Epithelial cell of proximal tubule (primary cell): ENCODE results near the gene RAP2B. TPM values are rescaled to one million over a fixed set of nuclear protein-coding genes. Genes with fewer than 3 reads are reported as not detected.
"Not testable (repeated sequence)": the region's sequence is repeated elsewhere in the genome, so short reads cannot be mapped to it uniquely, and the experiment has no call there.

Experiments
- DNase-seq: peaks from one replicate; pipeline ENCODE4 v3.0.0-alpha.2; 2011; ENCODE audit warnings: low read depth
- H3K4me3 ChIP-seq: 2 replicates; pipeline ENCODE4 v1.5.1; 2011; ENCODE audit warnings: low read depth, mild to moderate bottlenecking, low read length
- total RNA-seq: library from RNA; depleted of rRNA; stranded (reverse); fragments of >200 nt; gene quantifications from 2 replicates; pipeline ENCODE4 v1.2.3, GENCODE V29; 2015
- TF ChIP-seq, protein P1 (sequence below): conservative IDR thresholded peaks from 2 replicates; pipeline ENCODE4 v1.5.1; 2012; ENCODE audit warnings: low read depth, mild to moderate bottlenecking, low read length

Gene RAP2B
- total RNA-seq = 21.7 and 44.7 TPM in 2 replicates

DNA sequence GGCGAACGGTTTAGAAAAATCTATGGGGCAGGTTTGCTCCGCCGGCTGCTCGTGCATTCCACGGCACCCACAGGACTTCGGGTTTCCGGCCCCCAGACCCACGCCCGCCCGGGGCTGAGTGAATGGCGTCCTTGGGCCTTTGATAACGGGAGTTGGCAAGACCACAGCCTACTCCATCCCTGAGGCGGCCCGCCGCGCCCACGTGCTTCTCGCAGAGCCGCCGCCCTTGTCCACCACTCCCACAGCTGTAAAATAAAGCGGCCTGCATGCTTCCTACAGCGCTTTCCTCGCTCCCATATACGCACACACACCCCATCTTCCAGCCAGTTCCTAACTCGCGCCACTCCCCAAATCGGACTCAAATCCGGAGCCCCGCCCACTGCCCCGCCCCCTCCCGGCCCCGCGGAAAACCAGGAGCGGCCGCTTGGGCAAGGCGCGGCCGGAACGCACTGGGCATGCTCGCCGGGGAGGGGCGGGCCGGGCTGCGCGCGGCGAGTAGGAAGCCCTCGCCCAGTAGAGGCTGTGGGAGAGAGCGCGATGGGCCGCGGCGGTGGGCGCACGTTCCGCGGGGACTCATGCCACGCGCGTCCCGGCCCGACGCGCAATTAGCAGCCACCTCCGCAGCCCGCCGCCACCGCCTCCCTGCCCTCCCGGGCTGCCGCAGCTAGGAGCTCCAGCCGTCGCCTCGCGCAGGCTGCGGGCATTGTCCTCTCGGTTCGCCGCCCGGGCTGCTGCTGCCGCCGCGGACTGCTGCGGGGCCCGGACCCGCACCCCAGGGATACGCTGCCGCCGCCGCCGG lies at the start of gene RAP2B:
RAP2B (plus strand) TSS at position 513 of the 799 bp plus-strand sequence. CDS start 468 bp downstream, outside the sequence.
- TF ChIP-seq, protein P1, sequence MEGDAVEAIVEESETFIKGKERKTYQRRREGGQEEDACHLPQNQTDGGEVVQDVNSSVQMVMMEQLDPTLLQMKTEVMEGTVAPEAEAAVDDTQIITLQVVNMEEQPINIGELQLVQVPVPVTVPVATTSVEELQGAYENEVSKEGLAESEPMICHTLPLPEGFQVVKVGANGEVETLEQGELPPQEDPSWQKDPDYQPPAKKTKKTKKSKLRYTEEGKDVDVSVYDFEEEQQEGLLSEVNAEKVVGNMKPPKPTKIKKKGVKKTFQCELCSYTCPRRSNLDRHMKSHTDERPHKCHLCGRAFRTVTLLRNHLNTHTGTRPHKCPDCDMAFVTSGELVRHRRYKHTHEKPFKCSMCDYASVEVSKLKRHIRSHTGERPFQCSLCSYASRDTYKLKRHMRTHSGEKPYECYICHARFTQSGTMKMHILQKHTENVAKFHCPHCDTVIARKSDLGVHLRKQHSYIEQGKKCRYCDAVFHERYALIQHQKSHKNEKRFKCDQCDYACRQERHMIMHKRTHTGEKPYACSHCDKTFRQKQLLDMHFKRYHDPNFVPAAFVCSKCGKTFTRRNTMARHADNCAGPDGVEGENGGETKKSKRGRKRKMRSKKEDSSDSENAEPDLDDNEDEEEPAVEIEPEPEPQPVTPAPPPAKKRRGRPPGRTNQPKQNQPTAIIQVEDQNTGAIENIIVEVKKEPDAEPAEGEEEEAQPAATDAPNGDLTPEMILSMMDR = no peak
- peak within 1 kb of the TSS; percentile 94 for H3K4me3 ChIP-seq
- DNase-seq = peak; percentile 60

DNA sequence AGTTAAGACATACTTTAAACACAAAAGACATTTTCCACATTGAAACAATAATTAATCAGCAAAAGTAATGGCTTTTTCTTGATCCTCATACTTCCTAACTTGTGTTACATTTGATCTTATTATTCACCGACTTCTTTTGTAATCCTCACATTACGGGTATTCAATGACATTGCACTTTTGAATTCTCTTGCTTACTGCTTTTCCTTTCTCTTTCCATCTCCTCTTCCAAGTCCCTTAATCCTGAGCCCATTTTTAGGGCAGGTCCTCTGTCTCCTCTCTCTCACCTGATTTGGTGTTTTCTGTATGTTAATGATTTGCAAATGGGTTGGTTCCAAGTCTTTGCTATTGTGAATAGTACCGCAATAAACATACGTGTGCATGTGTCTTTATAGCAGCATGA lies 48.5 kb upstream of the RAP2B start:
- DNase-seq = no peak
- H3K4me3 ChIP-seq = no peak overlapping the region
- TF ChIP-seq, protein P1 = no peak

DNA sequence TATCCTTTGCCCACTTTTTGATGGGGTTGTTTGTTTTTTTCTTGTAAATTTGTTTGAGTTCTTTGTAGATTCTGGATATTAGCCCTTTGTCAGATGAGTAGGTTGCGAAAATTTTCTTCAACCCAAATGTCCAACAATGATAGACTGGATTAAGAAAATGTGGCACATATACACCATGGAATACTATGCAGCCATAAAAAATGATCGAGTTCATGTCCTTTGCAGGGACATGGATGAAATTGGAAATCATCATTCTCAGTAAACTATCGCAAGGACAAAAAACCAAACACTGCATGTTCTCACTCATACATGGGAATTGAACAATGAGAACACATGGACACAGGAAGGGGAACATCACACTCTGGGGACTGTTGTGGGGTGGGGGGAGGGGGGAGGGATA lies 47.8 kb upstream of the RAP2B start:
- not testable (repeated sequence) for H3K4me3 ChIP-seq, DNase-seq

DNA sequence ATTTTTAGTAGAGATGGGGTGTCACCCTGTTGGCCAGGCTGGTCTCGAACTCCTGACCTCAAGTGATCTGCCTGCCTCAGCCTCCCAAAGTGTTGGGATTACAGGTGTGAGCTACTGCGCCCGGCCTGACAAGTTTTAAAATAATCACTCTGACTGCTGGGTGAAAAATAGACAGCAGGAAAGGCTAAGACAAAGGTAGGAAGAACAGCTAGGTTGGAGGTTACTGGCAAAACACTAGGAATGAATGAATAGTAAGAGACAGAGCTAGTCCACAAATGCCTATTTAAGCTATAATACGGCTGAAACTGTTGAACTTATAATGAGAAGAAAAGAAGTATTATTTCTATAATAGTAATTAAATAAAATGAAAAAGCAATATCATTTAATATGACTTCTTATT lies 46.7 kb upstream of the RAP2B start:
- TF ChIP-seq, protein P1 = no peak
- no peak overlapping the region for H3K4me3 ChIP-seq
- DNase-seq = no peak

DNA sequence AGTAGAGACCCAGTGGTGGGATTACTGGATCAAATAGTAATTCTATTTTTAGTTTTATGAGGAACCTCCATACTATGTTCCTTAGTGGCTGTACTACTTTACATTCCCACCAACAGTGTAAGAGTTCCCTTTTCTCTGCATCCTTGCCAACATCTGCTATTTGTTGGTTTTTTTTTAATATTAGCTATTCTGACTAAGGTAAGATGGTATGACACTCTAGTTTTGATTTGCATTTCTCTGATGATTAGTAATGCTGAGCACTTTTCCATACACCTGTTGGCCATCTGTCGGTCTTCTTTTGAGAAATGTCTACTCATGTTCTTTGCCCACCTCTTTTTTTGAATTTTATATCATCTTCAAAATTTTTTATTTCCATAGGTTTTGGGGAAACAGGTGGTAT lies 34.2 kb upstream of the RAP2B start:
- no peak overlapping the region for H3K4me3 ChIP-seq
- TF ChIP-seq, protein P1 = no peak
- DNase-seq = no peak

DNA sequence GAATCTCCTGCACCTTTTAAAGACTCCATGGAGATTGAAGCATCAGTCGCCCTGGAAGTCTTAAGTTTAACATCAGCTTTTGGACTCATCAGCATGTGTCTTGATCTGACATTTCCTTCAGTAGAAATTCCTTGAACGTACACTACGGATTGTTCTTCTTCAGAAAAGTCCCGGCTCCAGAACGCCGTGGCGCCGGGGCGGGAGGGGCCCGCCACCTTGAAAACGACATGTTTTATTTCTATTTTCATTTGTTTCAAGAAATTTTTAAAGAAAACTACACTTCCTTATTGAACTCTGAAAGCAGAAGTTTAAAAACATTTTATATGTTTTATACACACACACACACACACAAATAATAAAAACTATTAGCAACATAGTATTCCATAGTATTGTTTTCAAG lies 32.6 kb upstream of the RAP2B start:
- TF ChIP-seq, protein P1 = no peak
- DNase-seq = no peak
- no peak overlapping the region for H3K4me3 ChIP-seq

DNA sequence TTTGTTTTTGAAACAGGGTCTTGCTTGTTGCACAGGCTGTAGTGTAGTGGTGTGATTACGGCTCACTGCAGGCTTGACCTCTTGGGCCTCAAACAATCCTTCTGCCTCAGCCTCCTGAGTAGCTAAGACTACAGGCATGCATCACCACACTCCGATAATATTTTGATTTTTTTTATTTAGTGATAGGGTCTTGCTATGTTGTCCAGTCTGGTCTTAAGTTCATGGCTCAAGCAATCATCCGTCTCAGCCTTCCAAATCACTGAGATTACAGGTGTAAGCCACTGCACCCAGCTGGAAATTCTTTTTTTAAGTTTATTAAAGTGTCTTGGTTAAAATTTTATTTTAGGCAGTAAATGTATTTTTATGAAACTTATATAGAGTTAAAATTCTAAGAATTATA lies 32.2 kb upstream of the RAP2B start:
- H3K4me3 ChIP-seq = no peak overlapping the region
- TF ChIP-seq, protein P1 = no peak
- DNase-seq = no peak
